ENCODE measurements around the gene CHD9.
"Not testable (repeated sequence)": the region's sequence is repeated elsewhere in the genome, so short reads cannot be mapped to it uniquely, and the experiment has no call there.

The CHD9 gene

GRCh38 chr16:53135329-53135728 is 80.5 kb downstream of the CHD9 start:
- no peak for DNase-seq

DNA sequence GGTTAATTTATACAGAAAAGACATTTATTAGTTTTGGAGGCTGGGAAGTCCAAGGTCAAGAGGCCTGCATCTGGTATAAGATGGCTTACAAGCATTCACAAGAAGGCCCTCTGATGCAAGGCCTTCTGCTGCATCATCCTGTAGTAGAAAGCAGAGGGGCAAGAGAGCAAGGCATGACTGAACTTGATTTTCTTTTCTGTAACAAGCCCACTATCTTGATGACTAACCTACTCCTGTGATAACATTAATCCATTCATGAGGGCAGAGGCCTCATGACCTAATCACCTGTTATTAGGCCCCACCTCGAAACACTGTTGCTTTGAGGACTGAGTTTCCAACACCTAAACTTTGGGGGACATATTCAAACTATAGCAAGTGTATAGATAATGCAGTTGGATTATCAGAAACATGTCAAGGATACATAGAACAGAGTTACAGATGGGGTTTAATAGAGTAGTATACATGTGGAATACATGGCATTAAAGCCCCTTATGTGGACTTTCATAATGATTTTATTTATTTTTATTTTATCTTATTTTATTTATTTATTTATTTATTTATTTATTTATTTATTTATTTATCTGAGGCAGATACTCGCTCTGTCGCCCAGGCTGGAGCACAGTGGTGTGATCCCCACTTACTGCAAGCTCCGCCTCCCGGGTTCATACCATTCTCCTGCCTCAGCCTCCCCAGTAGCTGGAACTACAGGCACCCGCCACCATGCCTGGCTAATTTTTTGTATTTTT is 88.2 kb downstream of the CHD9 start:
- DNase-seq = no peak

GRCh38 chr16:53147500-53148065 is 92.8 kb downstream of the CHD9 start:
- no peak for DNase-seq

- no peak for DNase-seq
These were observed 96.0 kb downstream of the CHD9 start for GRCh38 chr16:53150769-53151168.

GRCh38 chr16:53152329-53152728 is 97.5 kb downstream of the CHD9 start:
- DNase-seq = no peak

- no peak for DNase-seq
These were observed 98.3 kb downstream of the CHD9 start for GRCh38 chr16:53153130-53153529.

- DNase-seq = no peak
These were observed 99.7 kb downstream of the CHD9 start for GRCh38 chr16:53154513-53154912.

DNA sequence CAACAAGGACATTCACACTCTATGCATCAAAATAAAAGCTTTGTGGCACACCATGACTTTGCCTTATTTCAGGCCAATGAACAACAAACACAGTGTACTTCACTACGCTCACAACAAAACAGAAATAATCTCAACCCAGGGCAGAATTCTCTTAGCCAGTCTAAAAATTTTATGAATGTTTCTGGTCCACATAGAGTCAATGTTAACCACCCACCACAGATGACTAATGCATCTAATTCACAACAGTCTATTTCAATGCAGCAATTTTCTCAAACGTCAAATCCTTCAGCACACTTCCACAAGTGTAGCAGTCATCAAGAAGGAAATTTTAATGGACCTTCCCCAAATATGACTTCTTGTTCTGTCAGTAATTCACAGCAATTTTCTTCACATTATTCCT is 101.7 kb downstream of the CHD9 start:
- no peak for DNase-seq

- DNase-seq = peak in 3 of 6 experiments; percentile 6 to 43 (median 36)
These were observed 105.1 kb downstream of the CHD9 start for GRCh38 chr16:53159781-53160436.

DNA sequence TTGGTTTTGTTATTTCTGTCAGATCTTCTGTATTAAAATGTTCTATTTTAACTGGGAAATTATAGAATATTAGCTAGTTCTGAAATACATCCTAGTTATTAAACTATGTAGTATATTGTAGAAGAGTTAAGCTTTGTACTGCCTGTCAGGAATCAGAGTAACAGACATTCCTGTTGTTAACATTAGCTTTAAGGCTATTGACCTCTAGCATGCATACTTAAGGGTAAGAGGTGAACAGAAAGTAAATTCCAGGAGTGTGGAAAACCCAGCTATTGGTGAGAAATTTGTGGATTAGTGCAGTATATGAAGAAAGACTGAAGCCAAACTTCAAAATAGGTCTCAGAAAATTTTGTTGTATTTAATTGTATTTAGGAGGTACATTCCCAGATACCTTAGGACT is 111.3 kb downstream of the CHD9 start:
- no peak for DNase-seq

GRCh38 chr16:53168744-53169143 is 114.0 kb downstream of the CHD9 start:
- DNase-seq = no peak

- DNase-seq = no peak
These were observed 117.7 kb downstream of the CHD9 start for GRCh38 chr16:53172517-53172916.

- DNase-seq = no peak
These were observed 120.3 kb downstream of the CHD9 start for GRCh38 chr16:53175118-53175517.

- DNase-seq = no peak
These were observed 121.6 kb downstream of the CHD9 start for GRCh38 chr16:53176434-53176833.

DNA sequence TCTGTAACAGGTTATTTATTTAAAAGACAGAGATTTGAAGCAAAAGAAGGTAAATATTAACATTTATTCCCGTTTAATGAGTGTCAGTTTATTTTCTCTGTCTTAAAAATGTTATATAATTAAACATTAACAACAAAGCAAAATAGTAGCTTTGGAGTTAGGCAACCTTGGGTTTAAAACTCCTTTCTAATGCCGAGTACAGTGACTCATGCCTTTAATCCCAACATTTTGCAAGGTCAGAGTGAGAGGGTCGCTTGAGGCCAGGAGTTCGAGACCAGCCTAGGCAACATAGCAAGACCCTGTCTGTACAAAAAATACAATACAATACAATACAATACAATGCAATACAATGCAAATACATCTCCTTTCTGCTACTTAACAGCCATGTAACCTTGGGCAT is 128.7 kb downstream of the CHD9 start:
- DNase-seq = no peak

DNA sequence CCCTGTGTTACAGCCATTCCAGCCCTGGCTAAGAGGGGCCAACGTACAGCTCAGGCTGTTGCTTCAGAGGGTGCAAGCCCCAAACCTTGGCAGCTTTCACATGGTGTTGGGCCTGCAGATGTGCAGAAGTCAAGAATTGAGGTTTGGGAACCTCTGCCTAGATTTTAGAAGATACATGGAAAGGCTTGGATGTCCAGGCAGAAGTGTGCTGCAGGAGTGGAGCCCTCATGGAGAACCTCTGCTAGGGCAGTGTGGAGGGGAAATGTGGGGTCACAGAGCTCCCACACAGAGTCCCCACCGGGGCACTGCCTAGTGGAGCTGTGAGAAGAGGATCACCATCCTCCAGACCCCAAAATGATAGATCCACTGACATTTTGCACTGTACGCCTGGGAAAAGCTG is 130.9 kb downstream of the CHD9 start:
- not testable (repeated sequence) for DNase-seq

- DNase-seq = no peak
These were observed 133.0 kb downstream of the CHD9 start for GRCh38 chr16:53187775-53188174.

DNA sequence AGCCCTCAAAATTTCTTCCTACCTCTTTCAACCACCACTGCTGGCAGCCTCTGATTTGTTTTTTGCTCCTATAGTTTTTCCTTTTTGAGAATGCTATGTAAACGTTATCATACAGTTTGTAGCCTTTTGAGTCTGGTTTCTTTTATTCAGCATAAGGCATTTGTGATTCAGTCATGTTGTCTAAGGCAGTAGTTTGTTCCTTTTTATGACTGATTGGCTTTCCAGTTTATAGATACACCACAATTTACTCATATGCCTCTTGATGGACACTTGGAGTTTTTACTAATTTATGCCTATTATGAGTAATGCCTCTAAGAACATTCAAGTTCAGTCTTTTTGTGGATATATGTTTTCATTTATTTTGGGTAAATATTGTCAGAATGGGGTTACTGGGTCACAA is 136.6 kb downstream of the CHD9 start:
- DNase-seq = no peak

DNA sequence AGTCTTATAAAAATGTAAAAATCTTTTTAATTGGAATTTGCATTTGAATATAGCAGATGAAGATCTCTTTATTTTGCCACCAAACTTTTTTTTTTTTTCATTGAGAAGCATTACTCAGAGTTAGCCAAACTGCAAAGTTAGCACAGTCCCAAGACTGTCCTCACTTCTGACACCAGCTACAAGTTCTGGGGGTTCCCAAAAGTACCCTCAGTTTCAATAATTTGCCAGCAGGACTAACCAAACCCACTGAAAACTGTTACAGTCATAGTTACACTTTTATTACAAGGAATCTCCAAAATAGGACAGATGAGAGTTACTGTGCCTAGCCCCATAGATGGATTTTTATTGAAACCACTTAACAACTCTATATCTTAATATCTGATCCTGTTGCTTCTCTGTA is 144.1 kb downstream of the CHD9 start:
- DNase-seq = no peak

DNA sequence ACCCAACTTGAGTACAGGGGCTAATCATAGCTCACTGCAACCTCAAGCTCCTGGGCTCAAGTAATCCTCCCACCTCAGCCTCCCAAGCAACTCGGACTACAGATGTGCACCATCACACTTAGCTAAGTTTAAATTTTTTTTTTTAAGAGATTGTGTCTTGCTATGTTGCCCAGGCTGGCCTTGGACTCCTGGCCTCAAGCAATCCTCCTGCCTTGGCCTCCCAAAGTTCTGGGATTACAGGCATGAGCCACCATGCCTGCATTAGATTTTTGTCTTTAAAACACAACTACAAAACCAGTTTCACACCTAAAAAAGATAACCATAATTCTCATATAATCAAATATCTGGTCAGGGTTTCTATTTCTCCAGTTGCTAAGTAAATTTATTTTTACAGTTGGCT is 147.1 kb downstream of the CHD9 start:
- DNase-seq = no peak

GRCh38 chr16:53202398-53202797 is 147.6 kb downstream of the CHD9 start:
- DNase-seq = no peak

DNA sequence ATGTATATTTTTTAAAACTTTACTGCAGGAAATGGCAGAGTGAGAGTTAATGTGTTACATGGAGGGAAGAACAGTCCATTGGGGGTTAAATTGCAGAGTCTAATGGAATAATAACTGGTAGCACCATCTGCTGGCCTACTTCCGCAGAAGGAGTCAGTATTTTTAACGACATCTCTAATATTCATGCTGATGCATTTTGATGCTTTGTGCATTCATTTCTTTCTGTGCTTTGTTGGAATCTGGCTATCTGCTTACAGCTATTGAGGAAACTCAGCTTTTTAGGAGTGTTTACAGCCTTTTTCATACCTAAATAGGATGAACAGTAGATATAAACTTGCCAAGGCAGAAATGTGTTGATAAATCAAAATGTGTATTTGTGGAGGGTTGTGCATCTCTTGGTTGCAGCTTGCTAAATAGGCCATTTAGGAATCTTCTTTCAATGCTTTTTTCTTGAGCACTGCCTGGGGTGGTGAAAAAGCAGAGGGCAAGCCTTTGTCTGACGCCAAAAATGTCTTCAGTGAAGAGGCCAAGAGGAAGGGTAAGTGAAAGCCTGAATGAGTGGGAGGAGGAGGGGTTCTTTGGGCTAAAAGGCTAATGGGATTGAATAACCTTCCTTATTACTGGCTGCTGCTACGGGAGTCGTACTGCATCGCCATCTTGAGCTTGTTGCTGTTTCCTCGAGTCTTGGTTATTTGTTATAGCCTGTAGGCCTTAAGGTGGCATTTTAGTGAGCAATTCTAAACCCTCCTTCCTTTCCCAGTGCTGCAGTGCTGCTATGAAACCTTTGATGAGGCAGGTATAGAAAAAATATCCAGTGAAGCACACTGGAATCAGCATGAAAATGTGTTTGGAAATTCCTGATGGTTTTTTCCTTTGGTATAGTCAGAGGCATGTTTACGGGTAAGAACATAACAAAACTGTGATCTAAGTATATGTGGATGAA is 153.3 kb downstream of the CHD9 start:
- peak in 2 of 6 experiments; percentile 5 to 14 for DNase-seq

GRCh38 chr16:53209429-53209828 is 154.6 kb downstream of the CHD9 start:
- no peak for DNase-seq
